HG02642 (cell line): Measurements from ENCODE around the gene ZRANB3.

Experiments
- ATAC-seq: cut with Tn5 transposase; IDR thresholded peaks from one replicate; pipeline ENCODE4 v1.9.1; 2021; ENCODE audit warnings: mild to moderate bottlenecking; ENCODE audit not compliant: unreplicated experiment, poor library complexity

Gene ZRANB3

DNA sequence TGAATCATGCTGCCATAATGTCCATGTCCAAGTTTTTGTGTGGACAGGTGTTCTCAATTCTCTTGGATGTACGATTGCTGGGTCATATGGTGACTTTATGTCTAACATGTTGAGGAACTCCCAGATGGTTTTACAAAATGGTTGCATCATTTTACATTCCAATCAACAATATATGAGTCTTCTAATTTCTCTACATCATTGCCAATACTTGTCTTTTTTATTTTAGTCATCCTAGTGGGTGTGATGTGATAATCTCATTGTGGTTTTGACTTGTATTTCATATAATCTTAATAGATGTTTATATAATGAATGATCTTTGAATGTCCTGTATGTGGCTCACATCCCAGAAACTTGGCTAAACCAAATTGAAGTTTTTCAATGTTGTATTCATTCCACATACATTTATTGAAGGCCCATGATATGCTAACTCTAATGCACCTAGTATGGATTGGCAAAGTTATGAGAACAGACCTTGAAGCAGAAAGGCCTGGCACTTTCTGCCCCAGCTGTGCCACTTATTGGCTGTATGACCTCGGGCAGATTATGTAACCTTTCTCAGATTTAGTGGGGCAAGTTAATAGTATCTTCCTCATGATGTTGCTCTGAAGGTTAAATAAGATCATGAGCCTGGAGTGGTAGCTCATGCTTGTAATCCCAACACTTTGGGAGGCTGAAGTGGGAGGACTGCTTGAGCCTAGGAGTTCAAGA lies 273.5 kb downstream of the ZRANB3 start:
- ATAC-seq, result no peak

DNA sequence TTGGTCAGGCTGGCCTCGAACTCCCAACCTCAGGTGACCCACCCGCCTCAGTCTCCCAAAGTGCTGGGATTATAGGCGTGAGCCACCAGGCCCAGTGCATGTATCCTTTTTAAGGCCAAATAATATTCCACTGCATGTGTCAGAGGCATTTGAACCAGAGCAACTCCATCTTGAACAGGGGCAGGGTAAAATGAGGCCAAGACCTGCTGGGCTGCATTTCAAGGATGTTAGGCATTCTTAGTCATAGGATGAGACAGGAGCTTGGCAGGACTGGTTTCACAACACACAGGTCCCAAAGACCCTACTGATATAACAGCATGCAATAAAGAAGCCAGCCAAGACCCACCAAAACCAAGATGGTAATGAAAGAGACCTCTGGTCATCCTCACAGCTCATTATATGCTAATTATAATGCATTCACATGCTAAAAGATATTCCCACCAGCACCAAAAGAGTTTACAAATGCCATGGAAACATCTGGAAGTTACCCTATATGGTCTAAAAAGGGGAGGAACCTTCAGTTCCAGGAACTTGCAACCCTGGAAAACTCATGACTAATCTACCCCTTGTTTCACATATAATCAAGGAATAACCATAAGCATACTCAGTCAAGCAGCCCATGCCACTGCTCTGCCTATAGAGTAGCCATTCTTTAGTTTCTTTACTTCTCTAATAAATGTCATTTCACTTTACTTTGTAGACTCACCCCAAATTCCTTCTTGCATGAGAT lies 274.3 kb downstream of the ZRANB3 start:
- ATAC-seq, result no peak

DNA sequence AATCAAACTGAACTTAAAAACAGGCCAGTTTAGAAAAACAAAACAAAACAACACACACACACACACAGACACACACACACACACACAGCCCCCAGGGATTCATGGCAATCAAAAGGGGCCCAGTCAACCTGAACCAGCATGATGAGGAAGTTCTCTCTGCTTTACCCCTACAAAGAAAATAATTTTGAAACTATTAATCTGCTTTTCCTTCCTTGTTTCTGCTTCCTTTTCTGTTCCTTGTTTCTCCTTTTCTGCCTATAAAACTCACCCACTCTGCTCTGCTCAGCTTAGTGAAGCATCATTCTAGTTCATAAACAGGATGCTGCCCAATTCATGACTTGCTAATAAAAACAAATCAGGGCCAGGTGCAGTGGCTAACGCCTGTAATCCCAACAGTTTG lies 275.8 kb downstream of the ZRANB3 start:
- no peak for ATAC-seq

DNA sequence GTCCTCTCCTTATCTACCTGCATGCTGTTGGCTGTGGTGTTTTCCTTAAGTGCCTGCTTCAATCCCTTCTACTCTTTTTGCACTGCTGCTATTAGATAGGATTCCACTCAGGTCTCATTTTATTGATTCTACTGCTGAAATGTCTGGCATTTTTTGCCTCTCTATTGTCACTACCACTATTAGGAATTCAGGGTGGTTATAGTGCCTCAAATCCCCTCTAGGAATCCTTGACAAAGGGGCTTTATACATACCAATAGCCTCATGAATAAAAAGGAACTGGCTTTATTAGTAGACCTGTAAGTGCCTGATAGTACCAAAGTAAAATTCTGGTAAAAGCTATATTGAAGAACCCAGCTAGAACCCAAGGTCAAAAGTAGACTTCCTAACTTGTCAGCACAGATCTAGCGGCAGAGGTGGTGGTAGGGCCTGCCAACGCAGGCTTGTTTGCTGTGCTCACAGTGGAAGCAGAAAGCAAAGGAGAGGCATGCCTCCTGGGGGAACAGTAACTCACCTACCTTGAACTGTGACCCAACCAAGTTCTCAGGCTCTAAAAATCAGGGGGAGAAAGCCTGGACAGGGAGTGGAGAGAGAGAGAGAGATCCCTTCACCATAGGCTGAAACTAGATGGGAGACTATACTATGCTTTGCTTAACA lies 278.1 kb downstream of the ZRANB3 start:
- no peak for ATAC-seq

DNA sequence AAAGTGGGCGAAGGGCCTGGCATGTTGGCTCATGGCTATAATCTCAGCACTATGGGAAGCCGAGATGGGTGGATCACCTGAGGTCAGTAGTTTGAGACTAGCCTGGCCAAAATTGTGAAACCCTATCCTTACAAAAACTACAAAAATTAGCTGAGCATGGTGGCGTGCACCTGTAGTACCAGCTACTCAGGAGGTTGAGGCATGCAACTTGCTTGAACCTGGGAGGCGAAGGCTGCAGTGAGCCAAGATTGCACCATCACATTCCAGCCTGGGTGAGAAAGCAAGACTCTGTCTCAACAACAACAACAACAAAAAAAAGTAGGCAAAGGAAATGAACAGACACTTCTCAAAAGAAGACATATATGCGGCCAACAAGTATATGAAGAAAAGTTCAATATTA lies 282.4 kb downstream of the ZRANB3 start:
- no peak for ATAC-seq

DNA sequence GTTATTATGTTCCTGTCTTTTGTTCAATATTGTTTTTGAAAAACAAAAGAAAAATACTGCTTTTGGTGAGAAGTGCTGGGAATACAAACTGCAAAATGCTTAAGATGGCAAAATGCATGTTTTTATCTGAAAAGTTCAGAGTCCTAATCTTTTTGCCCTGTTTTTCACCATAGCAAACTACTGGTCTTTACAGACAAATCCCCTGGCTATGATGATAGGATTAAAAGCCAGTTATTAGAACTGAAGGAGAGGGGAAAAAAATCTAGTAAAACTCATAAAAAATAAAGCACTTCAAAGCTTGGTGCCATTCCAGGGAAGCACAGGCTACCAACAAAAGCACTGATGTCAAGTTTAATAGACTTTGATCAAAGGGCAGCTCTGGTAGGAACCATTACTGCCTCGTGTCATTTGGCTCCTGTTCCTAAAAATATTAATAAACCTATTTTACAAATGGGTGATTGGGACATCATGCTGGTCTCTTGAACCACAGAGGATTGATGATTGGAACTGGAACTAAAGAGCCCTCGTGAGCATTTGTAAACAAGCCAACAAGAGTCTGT lies 284.2 kb downstream of the ZRANB3 start:
- no peak for ATAC-seq

DNA sequence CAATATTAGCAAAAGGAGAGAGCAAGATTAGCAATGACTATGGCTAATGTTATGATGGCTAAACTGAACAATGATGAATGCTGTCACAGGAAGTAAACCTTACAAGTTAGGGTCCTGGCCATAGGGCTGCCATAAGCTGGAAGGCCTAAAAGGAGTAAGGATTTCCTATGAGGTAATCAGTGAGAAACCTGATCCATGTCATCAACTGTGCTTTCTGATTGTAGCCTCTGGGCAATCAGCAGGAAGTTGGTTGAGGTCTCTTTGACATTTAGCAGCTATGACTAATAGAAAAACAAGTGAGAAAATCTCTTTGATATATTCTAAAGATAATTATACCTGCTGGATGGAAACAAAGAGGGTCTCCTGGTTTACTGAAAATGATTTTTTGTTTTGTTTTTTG lies 285.9 kb downstream of the ZRANB3 start:
- ATAC-seq, result no peak

DNA sequence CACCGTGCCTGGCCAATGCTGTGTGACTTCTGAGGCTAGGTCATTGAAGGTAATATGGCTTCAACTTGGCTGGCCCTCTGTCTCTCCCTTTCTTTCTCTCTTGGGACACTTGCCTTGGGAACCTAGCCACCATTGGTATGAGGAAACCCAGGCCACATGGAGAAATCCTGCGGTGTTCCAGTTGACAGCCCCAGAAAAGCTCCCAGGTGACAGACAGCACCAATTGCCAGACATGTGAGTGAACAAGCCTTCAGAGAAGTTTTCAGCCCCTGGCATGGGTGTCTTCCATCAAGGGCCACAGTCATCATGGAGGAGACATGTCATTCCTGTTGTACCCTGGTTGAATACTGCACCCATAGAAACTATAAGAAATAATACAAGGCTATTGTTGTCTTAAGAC lies 292.4 kb downstream of the ZRANB3 start:
- ATAC-seq, result no peak

DNA sequence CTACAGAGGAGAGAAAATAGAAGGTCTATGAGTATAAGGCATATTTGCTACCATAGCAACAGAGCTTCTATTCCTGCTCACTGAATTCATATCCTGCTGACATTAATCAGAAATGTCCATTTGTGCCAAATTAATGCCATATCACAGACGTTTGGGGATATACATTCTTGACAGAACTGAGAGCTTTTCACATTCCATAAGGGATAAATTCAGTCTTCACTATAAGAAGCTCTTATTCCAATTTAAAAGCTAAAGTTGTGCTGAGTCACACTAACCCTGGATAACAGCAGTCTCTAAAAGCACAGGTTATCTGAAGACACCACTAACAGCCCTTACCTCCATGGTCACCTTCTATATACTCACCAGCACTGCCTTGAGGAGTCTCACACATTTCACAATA lies 300.9 kb downstream of the ZRANB3 start:
- ATAC-seq, result no peak

DNA sequence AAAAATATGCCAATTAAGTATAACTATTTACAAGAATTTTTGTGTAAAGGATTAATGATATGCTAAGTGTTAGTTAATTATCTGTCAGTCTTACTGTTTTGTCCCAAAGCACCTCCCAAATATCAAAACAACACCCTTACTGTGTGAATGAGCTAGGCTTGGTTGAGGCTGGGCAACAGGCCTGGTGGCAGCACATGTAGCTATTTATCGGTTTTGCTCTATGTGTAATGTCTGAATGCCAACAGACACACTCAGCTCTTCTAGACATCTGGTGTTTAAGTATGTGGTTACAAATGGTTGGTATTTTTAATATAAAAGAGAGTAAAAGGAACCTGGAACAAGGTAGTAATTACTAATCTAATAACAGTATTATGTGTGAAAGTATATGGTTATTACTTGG lies 303.6 kb downstream of the ZRANB3 start:
- ATAC-seq, result no peak

DNA sequence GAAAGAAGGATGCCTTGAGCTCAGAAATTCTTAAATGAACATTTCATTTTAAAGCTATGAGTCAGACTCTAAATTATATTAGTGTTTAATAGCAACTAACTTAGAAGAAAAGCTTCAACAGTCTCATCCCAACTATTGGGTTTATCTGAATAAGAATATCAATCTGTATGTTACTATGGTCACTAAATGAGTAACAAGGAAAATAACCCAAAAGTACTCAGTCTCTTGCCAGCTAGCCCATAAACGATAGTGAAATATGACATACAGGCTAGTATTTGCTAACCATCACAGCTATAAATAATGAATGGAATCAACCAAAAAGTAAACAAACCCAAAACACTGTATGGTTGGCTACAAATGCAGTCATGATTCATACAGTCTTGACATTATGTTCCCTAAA lies 304.1 kb downstream of the ZRANB3 start:
- no peak for ATAC-seq

DNA sequence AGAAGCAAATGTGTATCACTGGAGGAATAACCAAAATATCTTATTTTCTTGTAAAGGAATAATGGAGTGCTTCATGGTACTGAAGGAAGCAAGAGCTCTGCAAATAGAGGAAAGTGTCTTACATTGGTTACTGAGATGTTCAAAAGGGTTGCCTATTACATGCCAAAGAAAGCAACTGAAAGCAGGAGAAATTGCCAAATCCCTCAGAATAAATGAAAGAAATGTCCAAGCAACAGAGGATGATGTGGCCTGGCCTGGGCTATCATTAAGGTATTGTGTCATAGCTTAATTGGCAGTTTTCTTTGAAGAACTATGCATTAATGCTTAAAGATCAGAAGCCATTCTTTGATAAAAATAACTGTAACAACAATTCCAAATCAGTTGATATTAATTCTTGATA lies 305.2 kb downstream of the ZRANB3 start:
- ATAC-seq, result no peak

DNA sequence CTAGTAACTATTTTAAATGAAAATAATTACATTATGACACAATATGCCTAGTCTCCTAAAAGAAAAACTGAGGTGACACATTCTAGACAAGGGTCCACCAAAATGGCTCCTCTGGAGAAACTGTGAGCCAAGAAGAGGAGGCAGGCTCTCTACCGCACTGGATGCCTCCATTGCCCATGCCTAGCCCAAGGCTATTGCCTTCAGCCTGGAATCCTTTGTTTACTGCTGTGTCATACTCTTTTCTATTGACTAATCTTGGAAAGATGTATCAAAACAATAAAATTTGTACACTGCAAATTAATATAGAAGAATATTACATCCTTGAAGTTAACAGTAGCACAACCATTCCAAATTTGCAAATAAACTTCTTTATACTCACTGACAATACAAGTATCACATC lies 311.8 kb downstream of the ZRANB3 start:
- ATAC-seq, result no peak

DNA sequence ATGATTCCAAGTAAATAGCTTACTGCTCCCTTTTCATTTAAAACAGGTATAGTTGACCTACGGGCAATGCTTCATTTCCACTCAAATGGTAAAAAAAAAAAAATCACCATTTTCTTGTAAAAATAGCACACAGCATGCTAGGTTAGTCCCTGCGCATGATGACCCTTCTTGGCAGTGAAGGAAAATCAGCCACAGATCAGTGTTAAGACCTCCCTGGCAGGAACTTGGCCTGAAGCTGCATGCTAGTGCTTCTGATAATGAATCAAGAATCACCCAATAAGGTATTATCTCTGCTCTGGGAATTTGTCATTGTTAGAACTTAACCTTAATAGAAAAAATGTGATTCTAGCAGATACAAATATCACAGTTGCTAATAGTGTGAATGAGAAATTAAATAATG lies 312.6 kb downstream of the ZRANB3 start:
- no peak for ATAC-seq

DNA sequence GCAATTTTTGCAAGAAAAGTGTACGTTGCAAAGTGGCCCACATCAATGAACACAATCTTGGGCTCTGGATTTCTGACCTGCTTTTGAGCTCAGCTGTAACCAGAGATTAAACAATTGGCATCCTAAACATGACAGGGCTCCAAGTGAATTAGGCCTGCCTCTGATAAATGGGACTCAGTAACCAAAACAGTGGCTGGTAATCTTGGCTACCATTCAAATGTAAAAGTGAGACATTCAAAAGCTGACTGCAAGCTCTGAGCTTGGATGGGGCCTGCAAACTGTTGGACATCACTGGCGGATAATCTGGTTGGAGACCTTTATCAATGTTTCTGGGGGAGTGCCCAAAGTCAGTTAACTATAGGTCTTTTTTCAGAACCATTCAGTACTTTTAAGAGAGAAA lies 318.3 kb downstream of the ZRANB3 start:
- no peak for ATAC-seq

DNA sequence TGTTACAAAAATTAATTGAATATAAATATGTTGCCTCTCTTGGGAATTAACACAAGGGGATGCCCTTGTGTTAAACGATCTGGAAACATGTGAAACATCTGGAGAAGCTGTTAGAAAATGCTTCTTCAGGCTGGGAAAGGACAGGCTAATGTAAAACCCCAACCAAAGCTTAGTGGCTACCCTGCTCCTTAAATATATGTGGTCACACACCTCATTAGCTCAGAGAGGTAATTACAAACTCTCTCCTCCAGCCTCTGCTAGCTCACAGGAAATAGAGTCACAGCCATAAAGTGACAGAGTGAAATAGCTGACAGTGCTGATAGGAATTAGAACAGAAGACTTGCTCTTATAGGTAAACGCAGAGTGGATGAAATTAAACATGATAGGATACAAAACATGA lies 323.0 kb downstream of the ZRANB3 start:
- ATAC-seq, result no peak

DNA sequence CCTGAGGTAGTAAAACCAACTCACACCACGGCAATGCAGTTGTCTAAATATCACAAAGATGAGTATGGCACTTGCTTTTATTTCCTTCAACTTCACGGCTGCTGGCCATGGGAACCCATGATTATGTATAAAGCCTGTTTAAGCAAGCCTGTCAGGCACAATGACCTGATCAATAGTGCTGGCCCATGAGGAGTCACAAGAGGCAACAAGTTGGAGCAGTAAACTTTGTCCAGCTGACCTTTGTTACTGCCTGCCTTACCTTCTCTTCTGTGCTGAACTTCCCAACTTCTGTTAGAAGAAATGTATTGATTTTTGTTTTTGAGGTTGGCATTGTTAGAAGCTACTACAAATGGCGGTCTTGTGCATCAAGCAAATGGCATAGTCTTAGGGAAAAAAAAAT lies 327.1 kb downstream of the ZRANB3 start:
- ATAC-seq, result no peak

DNA sequence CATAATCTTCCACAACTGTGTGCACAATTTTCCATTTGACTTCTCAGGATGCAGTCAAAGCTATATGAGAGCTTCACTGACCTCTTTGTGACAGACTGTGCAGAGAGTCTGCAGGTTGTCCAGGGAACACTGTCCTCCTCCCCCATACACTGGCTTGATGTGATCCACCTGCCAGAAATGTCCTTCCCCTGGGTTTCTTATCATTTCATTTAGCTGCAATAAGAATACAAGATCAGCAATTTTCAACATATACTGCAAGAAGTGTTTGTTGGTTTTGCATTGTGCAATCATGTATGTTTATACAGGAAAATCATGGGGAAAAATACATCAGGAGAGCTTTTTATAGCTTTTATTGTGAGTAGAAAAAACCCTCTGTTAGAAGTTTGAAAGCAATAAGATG lies 328.3 kb downstream of the ZRANB3 start:
- ATAC-seq, result no peak

DNA sequence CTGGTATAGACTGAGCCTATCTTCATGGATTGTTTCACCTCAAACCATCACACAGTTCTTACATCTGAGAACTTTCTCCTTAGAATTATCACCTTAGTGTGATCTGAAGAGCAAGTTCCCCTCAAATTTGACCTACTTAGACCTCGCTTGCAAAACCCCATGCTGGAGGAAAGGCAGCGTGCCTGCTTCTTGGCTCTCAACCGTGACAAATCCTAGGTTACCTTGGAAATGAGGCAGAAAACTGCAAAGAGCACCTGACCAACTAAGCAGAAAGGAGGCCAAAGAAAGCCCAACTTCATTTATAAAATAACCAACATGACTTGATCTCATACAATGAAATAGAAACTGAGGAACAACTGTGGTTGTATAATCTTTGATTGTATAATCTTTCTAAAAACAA lies 332.5 kb downstream of the ZRANB3 start:
- no peak for ATAC-seq

DNA sequence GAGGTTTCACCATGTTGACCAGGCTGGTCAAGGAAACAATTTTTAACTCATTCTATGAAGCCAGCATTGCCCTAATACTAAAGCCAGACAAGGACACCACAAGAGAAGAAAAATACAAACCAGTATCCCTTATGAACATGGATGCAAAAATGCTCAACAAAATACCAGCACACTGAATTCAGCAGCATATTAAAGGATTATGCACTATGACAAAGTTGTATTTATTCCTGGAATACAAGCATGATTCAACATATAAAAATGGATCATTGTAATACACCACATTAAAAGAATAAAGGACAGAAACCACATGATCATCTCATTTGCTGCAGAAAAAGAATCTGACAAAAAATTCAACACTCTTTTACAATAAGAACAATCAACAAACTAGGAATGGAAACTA lies 340.2 kb downstream of the ZRANB3 start:
- ATAC-seq, result no peak

DNA sequence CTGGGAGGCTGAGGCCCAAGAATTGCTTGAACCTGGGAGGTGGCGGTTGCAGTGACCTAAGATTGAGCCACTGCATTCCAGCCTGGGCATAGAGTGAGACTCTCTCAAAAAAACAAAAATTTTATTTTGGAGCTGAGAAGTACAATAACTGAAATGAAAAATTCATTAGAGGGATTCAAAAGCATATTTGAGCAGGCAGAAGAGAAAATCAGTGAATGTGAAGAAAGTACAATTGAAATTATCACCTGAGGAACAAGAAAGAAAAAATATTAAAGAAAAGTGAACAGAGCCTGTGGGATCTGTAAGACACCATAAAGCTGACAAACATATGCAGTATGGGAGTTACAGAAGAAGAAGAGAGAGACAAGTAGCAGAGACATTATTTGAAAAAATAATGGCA lies 341.9 kb downstream of the ZRANB3 start:
- ATAC-seq, result no peak
